ENCODE results near the gene CELA3B. TPM values are rescaled to one million over a fixed set of nuclear protein-coding genes. Genes with fewer than 3 reads are reported as not detected.
"Not testable (repeated sequence)": the region's sequence is repeated elsewhere in the genome, so short reads cannot be mapped to it uniquely, and the experiment has no call there.

The CELA3B gene
- total RNA-seq, 1 donor = not detected

GRCh38 chr1:22031214-22031962 is 54.6 kb downstream of the CELA3B start:
- no peak for TF ChIP-seq CTCF (IDR thresholded peaks at IDR 0.05; ENCODE audit: insufficient read depth, low read length)
- DNase-seq (ENCODE audit: low read depth) = no peak
- H3K4me3 ChIP-seq (ENCODE audit: low read depth, low read length) = no peak overlapping the region

GRCh38 chr1:22034834-22035233 is 58.0 kb downstream of the CELA3B start:
- not testable (repeated sequence) for DNase-seq (ENCODE audit: low read depth); H3K4me3 ChIP-seq (ENCODE audit: low read depth, low read length)

- no peak for DNase-seq (ENCODE audit: low read depth)
- H3K4me3 ChIP-seq (ENCODE audit: low read depth, low read length) = no peak overlapping the region
- TF ChIP-seq CTCF (IDR thresholded peaks at IDR 0.05; ENCODE audit: insufficient read depth, low read length) = no peak
These were observed 60.7 kb downstream of the CELA3B start for GRCh38 chr1:22037520-22037919.

GRCh38 chr1:22038036-22038435 is 61.2 kb downstream of the CELA3B start:
- no peak for DNase-seq (ENCODE audit: low read depth)
- H3K4me3 ChIP-seq (ENCODE audit: low read depth, low read length) = no peak overlapping the region
- TF ChIP-seq CTCF (IDR thresholded peaks at IDR 0.05; ENCODE audit: insufficient read depth, low read length) = no peak

Small RNA genes within 50 kb of the gene (small RNA-seq; reads per million reads assigned to genes)
- gene RN7SL186P (not detected), gene RN7SL386P (not detected), gene RNU6-1022P (not detected), gene RNU6-776P (not detected)

Other genes with a start within 250 kb of the CELA3B start
- 57.9 and 131 TPM in 2 replicates for gene USP48, start 193.9 kb upstream of the CELA3B start, total RNA-seq (ENCODE audit: low replicate concordance)
- 0.08 and 0.09 TPM in 2 replicates for gene LDLRAD2, start 164.8 kb upstream of the CELA3B start, total RNA-seq (ENCODE audit: low replicate concordance)
- gene HSPG2, start 39.7 kb upstream of the CELA3B start, total RNA-seq (ENCODE audit: low replicate concordance) = 164 and 367 TPM in 2 replicates
- not detected in 2 replicates for gene CELA3A, start 24.6 kb downstream of the CELA3B start, total RNA-seq (ENCODE audit: low replicate concordance)
- 253 and 525 TPM in 2 replicates for gene CDC42, start 75.7 kb downstream of the CELA3B start, total RNA-seq (ENCODE audit: low replicate concordance)
- under 0.01 TPM in 1 of 2 replicates, not detected in the other for gene WNT4, start 166.1 kb downstream of the CELA3B start, total RNA-seq (ENCODE audit: low replicate concordance)